H1 (cell line): ENCODE results near the gene C16orf46. TPM values are rescaled to one million over a fixed set of nuclear protein-coding genes. Genes with fewer than 3 reads are reported as not detected.

Source experiments
- CHD2 ChIP-seq: IDR thresholded peaks from 2 replicates; pipeline ENCODE4 v1.6.1; 2012; ENCODE audit warnings: low read length, improper control_type of control experiment
- EP300 ChIP-seq, 2 experiments: IDR thresholded peaks; 1 replicate in 1 of 2; 2 replicates in 1 of 2; pipeline ENCODE4 v1.6.1; 2011 to 2012; ENCODE audit warnings: low read depth in 2 of 2, low read length in 2 of 2, mild to moderate bottlenecking in 2 of 2, borderline replicate concordance in 1 of 2, inconsistent platforms in 1 of 2, moderate library complexity in 1 of 2
- KDM1A ChIP-seq: fragments of 200-600, 300-600 bp; sonication (generic); IDR thresholded peaks from 2 replicates; pipeline ENCODE4 v1.7.1; 2016; ENCODE audit warnings: mild to moderate bottlenecking, low read length, borderline replicate concordance
- RAD21 ChIP-seq, 2 experiments: IDR thresholded peaks in 1 of 2; conservative IDR thresholded peaks in 1 of 2; 2 replicates each; pipeline ENCODE4 v1.6.1; 2011; ENCODE audit warnings: low read depth in 2 of 2, low read length in 2 of 2, improper control_type of control experiment in 1 of 2, inconsistent platforms in 1 of 2, mild to moderate bottlenecking in 1 of 2, moderate library complexity in 1 of 2
- SRF ChIP-seq: IDR thresholded peaks from 2 replicates; pipeline ENCODE4 v1.6.1; 2011; ENCODE audit warnings: mild to moderate bottlenecking, low read depth, low read length, moderate library complexity
- polyA plus RNA-seq, 7 experiments: library from polyadenylated mRNA; depleted of rRNA in 3 of 7; stranded (reverse) in 5 of 7; unstranded in 2 of 7; fragments of >200 nt in 5 of 7; fragments of 200-250 nt in 2 of 7; gene quantifications; 1 replicate in 5 of 7; 2 replicates in 1 of 7; 4 replicates in 1 of 7; pipeline versions ENCODE4 v1.2.1 to v1.2.3, GENCODE V29; 2011 to 2013; ENCODE audit warnings: missing spikeins in 2 of 7, mixed read lengths in 2 of 7
- total RNA-seq: library from RNA; stranded (reverse); fragmentation: NEBNext Ultra II Directional; extraction: Animal tissue kit (Norgen Biotek cat#: 25700); gene quantifications from 2 replicates; pipeline ENCODE4 v1.2.1, GENCODE V29; 2021

Gene C16orf46
- total and polyA plus RNA-seq, 2 of the 8 experiments (the other 6 are each of a cell fraction or from before 2014, with no cell fraction given) = 0.48 to 0.60 TPM

- TF ChIP-seq KDM1A (no peak), RAD21 (IDR thresholded peaks at IDR 0.05 in 1 of 2, conservative IDR thresholded peaks at IDR 0.05 in 1 of 2; ENCODE audit: low read depth in 2 of 2, low read length in 2 of 2) (no peak), EP300 (IDR thresholded peaks at IDR 0.05; ENCODE audit: borderline replicate concordance in 1 of 2, low read depth in 2 of 2, low read length in 2 of 2) (no peak), SRF (no peak), CHD2 (no peak)
- TF ChIP-seq, all 59 proteins: peak for 0
Measured at GRCh38 chr16:81088836-81089235, 11.8 kb upstream of the C16orf46 start (continued).
